ENCODE results near the gene SMYD4. TPM values are rescaled to one million over a fixed set of nuclear protein-coding genes. Genes with fewer than 3 reads are reported as not detected.
A peak's percentile ranks its signal among the peaks of the same experiment; 100 is the strongest.

SMYD4 gene
- total RNA-seq, 6 experiments from 2014 or later = 6.3 to 10.3 (median 8.7) TPM

- no peak overlapping the region for H3K4me3 Mint-ChIP-seq
- peaks cover 16% of the 10 kb centered on the region for H3K36me3 Mint-ChIP-seq (ENCODE audit: low read depth)
- peaks cover 4% of the 10 kb centered on the region for H3K27me3 Mint-ChIP-seq (ENCODE audit: insufficient read depth)
Measured at GRCh38 chr17:1732241-1732832, 97.4 kb downstream of the SMYD4 start.

GRCh38 chr17:1731194-1731506 lies 98.6 kb downstream of the SMYD4 start:
- peaks cover 11% of the 10 kb centered on the region for H3K36me3 Mint-ChIP-seq (ENCODE audit: low read depth)

More at GRCh38 chr17:1732241-1732832, 97.4 kb downstream of the SMYD4 start:
- TF ChIP-seq CTCF (IDR thresholded peaks at IDR 0.05) = no peak
- no peak for DNase-seq
- peaks cover 16% of the 10 kb centered on the region for H3K4me1 Mint-ChIP-seq (ENCODE audit: low read depth)
- H3K9me3 Mint-ChIP-seq = no peaks in the 10 kb centered on the region
- H3K27ac Mint-ChIP-seq = no peak overlapping the region

DNA sequence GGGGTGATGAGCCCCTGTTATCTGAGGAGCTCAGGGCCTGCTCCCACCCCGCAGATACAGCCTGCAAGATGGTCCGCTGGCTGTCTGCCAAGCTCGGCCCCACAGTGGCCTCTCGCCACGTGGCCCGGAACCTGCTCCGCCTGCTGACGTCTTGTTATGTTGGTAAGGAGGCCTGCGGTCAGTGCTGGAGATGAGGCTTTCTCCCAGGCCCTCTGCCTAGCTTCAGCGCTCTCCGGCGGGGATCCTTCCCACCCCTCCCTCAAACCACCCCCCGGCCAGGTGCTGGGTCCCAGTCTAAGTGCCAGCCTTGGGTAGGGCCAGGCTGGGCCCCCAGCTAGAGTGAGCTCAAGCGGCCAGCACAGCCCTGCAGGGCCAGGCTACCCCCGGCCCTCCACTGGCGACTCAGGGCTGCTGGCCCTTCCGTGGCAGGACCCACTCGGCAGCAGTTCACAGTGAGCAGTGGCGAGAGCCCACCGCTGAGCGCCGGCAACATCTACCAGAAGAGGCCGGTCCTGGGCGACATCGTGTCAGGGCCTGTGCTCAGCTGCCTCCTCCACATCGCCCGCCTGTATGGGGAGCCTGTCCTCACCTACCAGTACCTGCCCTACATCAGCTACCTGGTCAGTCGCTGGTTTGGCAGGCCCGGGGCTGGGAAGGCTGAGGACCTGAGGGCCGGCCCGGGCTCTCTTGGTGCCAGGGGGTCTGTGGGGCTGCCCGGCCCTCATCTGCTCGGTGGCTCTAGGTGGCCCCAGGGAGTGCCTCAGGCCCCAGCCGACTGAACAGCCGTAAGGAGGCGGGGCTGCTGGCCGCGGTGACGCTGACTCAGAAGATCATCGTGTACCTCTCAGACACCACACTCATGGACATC lies 99.1 kb downstream of the SMYD4 start:
- TF ChIP-seq CTCF (IDR thresholded peaks at IDR 0.05) = no peak
- peak overlapping the region; percentile 90 for H3K27ac Mint-ChIP-seq
- no peaks in the 10 kb centered on the region for H3K9me3 Mint-ChIP-seq
- H3K4me1 Mint-ChIP-seq (ENCODE audit: low read depth) = peaks cover 18% of the 10 kb centered on the region
- peak; percentile 82 for DNase-seq
- H3K27me3 Mint-ChIP-seq (ENCODE audit: insufficient read depth) = peaks cover 4% of the 10 kb centered on the region
- 0 out of 2 replicates have a peak overlapping the region, but pooled peaks have one; percentile 25 for H3K4me3 Mint-ChIP-seq
- peaks cover 14% of the 10 kb centered on the region for H3K36me3 Mint-ChIP-seq (ENCODE audit: low read depth)

More at GRCh38 chr17:1731194-1731506, 98.6 kb downstream of the SMYD4 start:
- H3K4me1 Mint-ChIP-seq (ENCODE audit: low read depth) = peaks cover 16% of the 10 kb centered on the region
- no peaks in the 10 kb centered on the region for H3K9me3 Mint-ChIP-seq
- peak overlapping the region; percentile 90 for H3K27ac Mint-ChIP-seq
- no peak for TF ChIP-seq CTCF (IDR thresholded peaks at IDR 0.05)
- H3K4me3 Mint-ChIP-seq = 0 out of 2 replicates have a peak overlapping the region, but pooled peaks have one; percentile 25
- no peak for DNase-seq
- H3K27me3 Mint-ChIP-seq (ENCODE audit: insufficient read depth) = peaks cover 4% of the 10 kb centered on the region

GRCh38 chr17:1729966-1730325 lies 99.8 kb downstream of the SMYD4 start:
- peaks cover 4% of the 10 kb centered on the region for H3K27me3 Mint-ChIP-seq (ENCODE audit: insufficient read depth)
- DNase-seq = no peak
- H3K4me1 Mint-ChIP-seq (ENCODE audit: low read depth) = peaks cover 20% of the 10 kb centered on the region
- no peak for TF ChIP-seq CTCF (IDR thresholded peaks at IDR 0.05)
- H3K9me3 Mint-ChIP-seq = no peaks in the 10 kb centered on the region
- H3K27ac Mint-ChIP-seq = peak overlapping the region; percentile 19; the same call in 1 of the 2 replicates
- H3K4me3 Mint-ChIP-seq = peak overlapping the region; percentile 31; the same call in 1 of the 2 replicates
- peaks cover 15% of the 10 kb centered on the region for H3K36me3 Mint-ChIP-seq (ENCODE audit: low read depth)

Other genes starting within 250 kb of the SMYD4 start
- 10 to 100 TPM in 1 of 6 experiments, 1 to 10 TPM in 5; 6.4 to 11.2 (median 6.9) TPM for gene SLC43A2, start 201.1 kb downstream of the SMYD4 start, total RNA-seq (2021; fragmentation: NEBNext Ultra II Directional; extraction: Animal tissue kit (Norgen Biotek cat#: 25700))
- gene SCARF1, start 184.2 kb downstream of the SMYD4 start, total RNA-seq (2021; fragmentation: NEBNext Ultra II Directional; extraction: Animal tissue kit (Norgen Biotek cat#: 25700)) = under 1 TPM; 0.09 to 0.38 (median 0.21) TPM
- 1 to 10 TPM; 4.6 to 6.5 (median 5.0) TPM for gene RILP, start 180.0 kb downstream of the SMYD4 start, total RNA-seq (2021; fragmentation: NEBNext Ultra II Directional; extraction: Animal tissue kit (Norgen Biotek cat#: 25700))
- gene PRPF8, start 145.0 kb downstream of the SMYD4 start, total RNA-seq (2021; fragmentation: NEBNext Ultra II Directional; extraction: Animal tissue kit (Norgen Biotek cat#: 25700)) = 100 to 1,000 TPM; 224 to 285 (median 248) TPM
- gene TLCD2, start 119.5 kb downstream of the SMYD4 start, total RNA-seq (2021; fragmentation: NEBNext Ultra II Directional; extraction: Animal tissue kit (Norgen Biotek cat#: 25700)) = 1 to 10 TPM; 2.7 to 3.8 (median 3.2) TPM
- gene WDR81, start 105.2 kb downstream of the SMYD4 start, total RNA-seq (2021; fragmentation: NEBNext Ultra II Directional; extraction: Animal tissue kit (Norgen Biotek cat#: 25700)) = 10 to 100 TPM; 12.5 to 18.1 (median 13.2) TPM
- gene SERPINF2, start 87.0 kb downstream of the SMYD4 start, total RNA-seq (2021; fragmentation: NEBNext Ultra II Directional; extraction: Animal tissue kit (Norgen Biotek cat#: 25700)) = not detected
- 10 to 100 TPM; 12.0 to 46.8 (median 13.2) TPM for gene SERPINF1, start 67.8 kb downstream of the SMYD4 start, total RNA-seq (2021; fragmentation: NEBNext Ultra II Directional; extraction: Animal tissue kit (Norgen Biotek cat#: 25700))
- 100 to 1,000 TPM in 4 of 6 experiments, 10 to 100 TPM in 2; 83.2 to 111 (median 108) TPM for gene RPA1, start 103 bp upstream of the SMYD4 start, total RNA-seq (2021; fragmentation: NEBNext Ultra II Directional; extraction: Animal tissue kit (Norgen Biotek cat#: 25700))
- under 1 TPM; 0.33 to 0.60 (median 0.39) TPM for gene RTN4RL1, start 195.4 kb upstream of the SMYD4 start, total RNA-seq (2021; fragmentation: NEBNext Ultra II Directional; extraction: Animal tissue kit (Norgen Biotek cat#: 25700))
- 10 to 100 TPM; 65.9 to 81.6 (median 71.8) TPM for gene DPH1, start 200.3 kb upstream of the SMYD4 start, total RNA-seq (2021; fragmentation: NEBNext Ultra II Directional; extraction: Animal tissue kit (Norgen Biotek cat#: 25700))
- 10 to 100 TPM; 39.5 to 44.3 (median 41.7) TPM for gene OVCA2, start 212.1 kb upstream of the SMYD4 start, total RNA-seq (2021; fragmentation: NEBNext Ultra II Directional; extraction: Animal tissue kit (Norgen Biotek cat#: 25700))
- gene HIC1, start 225.2 kb upstream of the SMYD4 start, total RNA-seq (2021; fragmentation: NEBNext Ultra II Directional; extraction: Animal tissue kit (Norgen Biotek cat#: 25700)) = 10 to 100 TPM; 42.7 to 51.9 (median 48.0) TPM

Data from HFFc6 (cell line).